Adrenal gland (tissue), 12 donors: Measurements from ENCODE around the gene FOSB. TPM values are rescaled to one million over a fixed set of nuclear protein-coding genes. Genes with fewer than 3 reads are reported as not detected.

ENCODE experiments used
- DNase-seq, 7 donors: peaks; one replicate each; pipeline ENCODE4 v3.0.0-alpha.2; 2019 to 2020
- H3K27ac ChIP-seq, 5 donors: fragments of 200-600 bp; sonication (generic) in 4 of 5; 1 replicate in 3 of 5; 2 replicates in 2 of 5; pipeline versions ENCODE4 v1.5.1 to v1.8.0; 2016 to 2020; ENCODE audit warnings: mild to moderate bottlenecking in 1 of 5
- H3K27me3 ChIP-seq: fragments of 200-600 bp; 2 replicates; pipeline ENCODE4 v1.8.0; 2021
- H3K36me3 ChIP-seq, 2 donors: fragments of 200-600 bp; replicated peaks in 1 of 2; 1 replicate in 1 of 2; 2 replicates in 1 of 2; pipeline versions ENCODE4 v1.5.1 to v1.8.0; 2018 to 2022
- H3K4me1 ChIP-seq, 2 donors: fragments of 200-600 bp; replicated peaks in 1 of 2; 1 replicate in 1 of 2; 2 replicates in 1 of 2; pipeline versions ENCODE4 v1.5.1 to v1.8.0; 2018 to 2021
- H3K4me3 ChIP-seq, 4 donors: fragments of 200-600 bp; sonication (generic) in 3 of 4; one replicate each; pipeline ENCODE4 v1.5.1; 2016 to 2018
- H3K9me3 ChIP-seq, 3 donors: fragments of 200-600 bp; sonication (generic) in 1 of 3; replicated peaks in 1 of 3; 1 replicate in 2 of 3; 2 replicates in 1 of 3; pipeline versions ENCODE4 v1.5.1 to v1.8.0; 2016 to 2021
- POLR2A ChIP-seq, 2 donors: fragments of 450-650 bp; IDR thresholded peaks; one replicate each; pipeline ENCODE4 v1.6.1; 2017; ENCODE audit warnings: antibody characterized with exemption in 2 of 2, mild to moderate bottlenecking in 2 of 2, moderate library complexity in 1 of 2
- WGBS, 4 donors: extraction: QIAGEN DNeasy Blood & Tissue Kit in 2 of 4; methylation state at CpG; one replicate each; pipeline versions ENCODE4 v1.1.5 to v1.1.7; 2013 to 2017; 5-methylcytosine and 5-hydroxymethylcytosine counted together
- intact Hi-C, 2 donors: fragments of 100-400 bp; cut with DNase I; formaldehyde crosslinking; loops; one replicate each; pipeline versions ENCODE4 v1.14.1 to v1.15.0; 2022 to 2023
- polyA plus RNA-seq, 3 donors: library from polyadenylated mRNA; stranded (reverse); fragments of 200-250 nt in 2 of 3; fragments of 350-450 nt in 1 of 3; fragmentation: Illumina TruSeq in 1 of 3; extraction: RNeasy Lipid Tissue Mini Kit (QIAGEN cat#74804) in 1 of 3; gene quantifications; one replicate each; pipeline ENCODE4 v1.2.3, GENCODE V29; 2013 to 2014
- total RNA-seq, 9 donors: library from RNA; depleted of rRNA in 4 of 9; stranded (reverse); fragments of >200 nt in 4 of 9; fragments of 120-200 nt in 1 of 9; fragmentation: NEBNext Ultra II Directional in 1 of 9; extraction: Animal tissue kit (Norgen Biotek cat#: 25700) in 1 of 9; gene quantifications; one replicate each; pipeline versions ENCODE4 v1.1.0 to v1.2.4, GENCODE V29; 2013 to 2023
- TF ChIP-seq, protein P1 (sequence below), 6 experiments: fragments of 450-650 bp in 4 of 6; fragments of 200-600 bp in 2 of 6; sonication (generic) in 1 of 6; IDR thresholded peaks; 1 replicate in 5 of 6; 2 replicates in 1 of 6; pipeline versions ENCODE4 v1.5.1 to v1.8.0; 2016 to 2021; ENCODE audit warnings: antibody characterized with exemption in 6 of 6, mild to moderate bottlenecking in 2 of 6, moderate library complexity in 1 of 6
- donor health status: healthy with polysubstance abuse.
- donor health status: Bipolar disorder and iron deficiency.
- donor health status: DM: yes; HTN: yes; CAD: no.
- donor health status: DM: no; HTN: no; CAD: no.
- donor health status: DM: no; HTN: no; CAD: no.
- donor health status: DM: yes; HTN: yes; CAD: no.

The FOSB gene
- total and polyA plus RNA-seq, 12 donors: 0.95 to 21.7 (median 3.6) TPM

DNA sequence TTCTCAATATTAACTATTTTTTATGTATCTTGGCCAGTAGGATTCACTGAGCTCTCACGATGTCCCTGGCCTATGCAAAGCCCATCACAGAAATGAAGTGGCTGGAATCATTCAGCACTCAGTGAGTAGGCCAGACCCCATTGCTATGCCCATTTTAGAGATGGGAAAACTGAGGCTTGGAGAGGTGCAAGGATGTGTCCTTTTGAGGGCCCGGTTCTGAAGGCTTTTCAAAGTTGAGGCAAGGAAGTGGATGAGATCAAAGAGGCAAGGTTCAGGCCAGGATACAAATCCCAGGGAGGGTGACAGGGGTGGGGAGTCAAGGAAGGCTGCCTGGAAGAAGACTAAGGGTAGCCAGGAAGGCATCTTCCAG lies 25.4 kb upstream of the FOSB start:
- WGBS, 4 donors: 49 to 80% (median 65%) methylated on average over 2 of the region's 2 CpGs
- Histone ChIP-seq H3K27ac (peak overlapping the region in 3 of 5 donors; percentile 86 to 92 (median 92)), H3K4me1 (peaks cover 17 to 21% of the 10 kb centered on the region in 2 donors), H3K36me3 (no peaks in the 10 kb centered on the region), H3K9me3 (no peaks in the 10 kb centered on the region), H3K4me3 (no peak overlapping the region), H3K27me3 (no peaks in the 10 kb centered on the region)
- no peak for TF ChIP-seq POLR2A (IDR thresholded peaks at IDR 0.05)
- TF ChIP-seq, protein P1, sequence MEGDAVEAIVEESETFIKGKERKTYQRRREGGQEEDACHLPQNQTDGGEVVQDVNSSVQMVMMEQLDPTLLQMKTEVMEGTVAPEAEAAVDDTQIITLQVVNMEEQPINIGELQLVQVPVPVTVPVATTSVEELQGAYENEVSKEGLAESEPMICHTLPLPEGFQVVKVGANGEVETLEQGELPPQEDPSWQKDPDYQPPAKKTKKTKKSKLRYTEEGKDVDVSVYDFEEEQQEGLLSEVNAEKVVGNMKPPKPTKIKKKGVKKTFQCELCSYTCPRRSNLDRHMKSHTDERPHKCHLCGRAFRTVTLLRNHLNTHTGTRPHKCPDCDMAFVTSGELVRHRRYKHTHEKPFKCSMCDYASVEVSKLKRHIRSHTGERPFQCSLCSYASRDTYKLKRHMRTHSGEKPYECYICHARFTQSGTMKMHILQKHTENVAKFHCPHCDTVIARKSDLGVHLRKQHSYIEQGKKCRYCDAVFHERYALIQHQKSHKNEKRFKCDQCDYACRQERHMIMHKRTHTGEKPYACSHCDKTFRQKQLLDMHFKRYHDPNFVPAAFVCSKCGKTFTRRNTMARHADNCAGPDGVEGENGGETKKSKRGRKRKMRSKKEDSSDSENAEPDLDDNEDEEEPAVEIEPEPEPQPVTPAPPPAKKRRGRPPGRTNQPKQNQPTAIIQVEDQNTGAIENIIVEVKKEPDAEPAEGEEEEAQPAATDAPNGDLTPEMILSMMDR (IDR thresholded peaks at IDR 0.05): no peak
- intact Hi-C loops: loop anchor here in 1 of 2 donors (5.0 kb wide), 1 partner anchor 35 kb away; no protein-coding TSS in a partner anchor
- DNase-seq: no peak

DNA sequence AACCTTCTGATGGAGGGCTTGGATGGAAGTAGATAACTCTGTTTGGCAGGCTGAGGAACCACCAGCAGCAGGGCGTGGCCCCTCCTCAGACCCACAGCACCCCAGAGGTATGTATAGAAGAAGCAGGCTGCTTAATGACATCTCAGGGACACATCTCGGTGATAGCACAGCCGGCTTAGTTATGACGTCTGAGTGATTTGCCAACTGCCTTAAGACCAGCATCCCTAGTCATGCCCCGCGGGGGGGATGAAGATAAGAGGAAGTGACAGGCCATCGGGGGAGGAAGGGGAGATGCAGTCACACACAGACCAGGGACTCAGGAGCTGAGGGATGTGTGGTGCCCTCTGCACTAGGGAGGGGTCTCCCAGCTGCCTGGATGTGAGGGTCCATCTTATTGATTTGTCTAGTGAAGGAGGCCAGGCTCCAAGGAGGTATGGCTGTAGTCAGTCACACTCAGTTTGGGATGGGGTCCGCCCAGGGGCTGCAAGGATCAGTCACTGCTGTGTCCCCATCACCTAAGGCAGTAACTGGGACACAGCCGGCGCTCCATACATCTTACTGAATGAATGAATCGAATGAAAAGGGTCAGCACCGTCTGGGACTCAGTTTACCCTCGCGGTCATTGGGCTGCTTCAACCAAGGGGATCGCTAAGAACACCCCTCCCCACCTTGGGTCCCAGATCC lies 24.9 kb upstream of the FOSB start:
- no peaks in the 10 kb centered on the region for H3K27me3 ChIP-seq
- H3K9me3 ChIP-seq: no peaks in the 10 kb centered on the region
- WGBS, 4 donors: 8 to 16% (median 10%) methylated on average over 7 to 15 of the region's 15 CpGs
- DNase-seq: peak; percentile 60 to 83 (median 64)
- H3K36me3 ChIP-seq: no peaks in the 10 kb centered on the region
- no peak for TF ChIP-seq POLR2A (IDR thresholded peaks at IDR 0.05)
- peak overlapping the region in 1 of 4 donors; percentile 41 for H3K4me3 ChIP-seq
- H3K4me1 ChIP-seq: peaks cover 17 to 21% of the 10 kb centered on the region in 2 donors
- H3K27ac ChIP-seq: peak overlapping the region; percentile 10 to 92 (median 86)
- intact Hi-C loops: loop anchor here in 1 of 2 donors (5.0 kb wide), 1 partner anchor 34 kb away; no protein-coding TSS in a partner anchor

DNA sequence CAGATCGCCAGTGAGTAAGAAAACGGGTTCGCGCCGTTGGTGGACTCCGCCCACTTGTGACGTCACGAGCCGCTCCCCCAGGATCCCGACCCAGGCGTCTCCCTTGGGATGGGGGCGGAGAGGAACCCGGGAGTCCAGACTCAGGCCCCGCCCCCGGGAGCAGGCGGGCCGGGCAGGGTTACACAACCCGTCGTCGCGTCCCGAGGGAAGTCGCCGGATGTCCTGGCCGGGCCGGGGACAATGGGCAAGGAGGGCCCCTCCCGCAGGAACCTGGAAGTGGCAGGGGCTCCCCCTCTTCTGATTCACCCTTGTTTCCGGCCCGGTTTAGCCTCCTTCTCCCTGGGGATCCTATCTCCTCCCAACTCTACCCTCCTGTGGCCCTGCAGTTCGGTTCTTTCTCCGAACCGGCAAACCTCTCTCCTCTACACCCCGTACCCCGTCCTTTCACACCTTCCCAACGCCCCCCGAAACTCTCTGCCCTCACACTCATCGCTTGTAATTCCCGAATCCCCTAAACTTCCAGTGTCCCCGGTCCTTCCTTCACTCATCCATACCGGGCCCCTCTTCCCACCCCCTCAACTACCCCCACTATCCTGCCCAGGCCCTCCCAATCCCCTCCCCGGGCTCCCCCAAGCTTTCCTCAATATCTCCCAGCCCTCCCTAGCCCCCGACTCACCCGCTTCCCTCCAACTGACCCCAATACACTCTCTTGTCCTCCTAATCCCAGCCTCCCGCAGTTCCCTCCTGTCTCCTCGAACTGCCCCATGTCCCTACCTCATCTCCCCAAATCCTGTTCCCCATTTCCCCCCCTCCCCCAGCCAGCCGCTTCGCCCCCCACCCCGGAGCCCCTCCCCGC lies 24.1 kb upstream of the FOSB start:
- Histone ChIP-seq H3K27ac (peak overlapping the region; percentile 37 to 92 (median 86)), H3K27me3 (no peaks in the 10 kb centered on the region), H3K4me1 (peaks cover 17 to 21% of the 10 kb centered on the region in 2 donors), H3K36me3 (no peaks in the 10 kb centered on the region), H3K4me3 (peak overlapping the region in 2 of 4 donors; percentile 34 to 41), H3K9me3 (no peaks in the 10 kb centered on the region)
- 1% methylated on average over 20 to 49 of the region's 49 CpGs for WGBS, 4 donors
- peak; percentile 96 to 99 (median 97) for DNase-seq
- intact Hi-C loops: loop anchor here in 1 of 2 donors (5.0 kb wide), 1 partner anchor 34 kb away; no protein-coding TSS in a partner anchor
- TF ChIP-seq, protein P1 (IDR thresholded peaks at IDR 0.05): peak in 1 of 6 experiments; percentile 1
- peak in 1 of 2 donors; percentile 48 for TF ChIP-seq POLR2A (IDR thresholded peaks at IDR 0.05)

DNA sequence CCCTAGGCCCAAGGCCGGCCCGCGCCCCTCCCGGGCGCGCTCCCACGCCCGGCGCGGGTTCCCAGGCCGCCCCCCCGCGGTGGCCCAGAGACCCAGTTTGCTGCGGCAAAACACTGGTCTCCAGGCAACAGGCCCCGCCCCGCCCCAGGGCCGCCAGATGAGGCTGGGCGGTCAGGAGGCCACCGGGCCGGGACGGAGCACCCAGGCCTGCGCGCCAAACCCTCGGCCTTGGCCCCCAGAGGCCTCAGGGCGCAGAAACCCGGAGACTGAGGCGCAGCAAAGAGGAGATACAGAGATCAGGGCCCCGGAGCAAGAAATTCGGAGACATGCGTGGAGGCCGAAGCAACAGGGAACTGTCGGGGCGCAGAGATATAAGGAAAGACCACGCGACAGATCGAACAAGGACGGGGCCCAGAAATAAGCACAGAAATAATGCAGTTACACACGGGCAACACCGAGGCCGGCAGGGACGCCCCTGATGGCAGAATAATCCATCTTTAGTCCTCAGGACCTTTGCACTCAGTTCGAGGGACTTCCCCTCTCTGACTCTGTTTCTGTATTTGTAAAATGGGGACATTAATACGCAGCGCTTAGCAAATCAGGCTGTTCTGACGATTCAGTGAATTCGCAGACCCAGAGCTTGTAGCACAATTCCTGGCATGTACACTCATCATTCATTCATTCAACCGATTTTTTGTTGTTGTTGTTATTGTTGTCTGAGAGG lies 23.3 kb upstream of the FOSB start:
- Histone ChIP-seq H3K27ac (peak overlapping the region; percentile 57 to 92 (median 86)), H3K4me3 (peak overlapping the region in 2 of 4 donors; percentile 34 to 41), H3K9me3 (no peaks in the 10 kb centered on the region), H3K36me3 (no peaks in the 10 kb centered on the region), H3K4me1 (peaks cover 17 to 18% of the 10 kb centered on the region in 2 donors), H3K27me3 (no peaks in the 10 kb centered on the region)
- 9 to 15% (median 11%) methylated on average over 29 to 47 of the region's 47 CpGs for WGBS, 4 donors
- intact Hi-C loops: loop anchor here in 1 of 2 donors (5.0 kb wide), 1 partner anchor 33 kb away; no protein-coding TSS in a partner anchor
- peak; percentile 89 to 96 (median 95) for DNase-seq
- TF ChIP-seq, protein P1 (IDR thresholded peaks at IDR 0.05): no peak
- no peak for TF ChIP-seq POLR2A (IDR thresholded peaks at IDR 0.05)
